ENCODE data around the gene TCAF1.

TCAF1 gene

DNA sequence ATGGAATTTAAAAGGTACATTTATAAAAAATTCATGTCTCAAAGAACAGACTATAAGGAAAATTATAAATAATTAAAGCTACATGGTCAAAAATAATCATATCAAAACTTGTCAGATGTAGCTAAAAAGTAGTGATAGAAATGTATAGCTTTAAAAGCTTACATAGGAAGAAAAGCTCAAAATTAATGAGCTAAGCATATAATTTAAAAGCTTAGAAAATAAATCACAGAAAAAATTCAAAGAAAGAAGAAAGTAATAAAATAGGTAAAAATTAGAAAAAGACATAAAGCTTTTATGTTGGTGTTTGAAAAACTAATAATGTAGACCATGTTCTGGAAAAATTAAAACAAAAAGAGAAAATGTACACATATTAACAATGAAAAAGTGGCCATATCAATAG lies 5.3 kb downstream of the TCAF1 start:
- no peak for DNase-seq (ENCODE audit: low read depth, low spot score)
- TF ChIP-seq POLR2AphosphoS5 (IDR thresholded peaks at IDR 0.05; ENCODE audit: borderline replicate concordance, low read depth, low read length) (no peak), EZH2 (IDR thresholded peaks at IDR 0.05) (no peak), FOXP2 (optimal IDR thresholded peaks at IDR 0.05; ENCODE audit: control extremely low read depth, extremely low read length, insufficient read depth) (no peak)
- H3K9ac ChIP-seq (ENCODE audit: insufficient read length): no peak overlapping the region
- no peak overlapping the region for H3K27ac ChIP-seq
- peaks cover 4% of the 10 kb centered on the region; the same call in 1 of the 2 replicates for H3K9me3 ChIP-seq (ENCODE audit: low read depth, low read length)
- H3K4me3 ChIP-seq: no peak overlapping the region
- H3K36me3 ChIP-seq (ENCODE audit: insufficient read depth, low read length): peaks cover 24% of the 10 kb centered on the region

DNA sequence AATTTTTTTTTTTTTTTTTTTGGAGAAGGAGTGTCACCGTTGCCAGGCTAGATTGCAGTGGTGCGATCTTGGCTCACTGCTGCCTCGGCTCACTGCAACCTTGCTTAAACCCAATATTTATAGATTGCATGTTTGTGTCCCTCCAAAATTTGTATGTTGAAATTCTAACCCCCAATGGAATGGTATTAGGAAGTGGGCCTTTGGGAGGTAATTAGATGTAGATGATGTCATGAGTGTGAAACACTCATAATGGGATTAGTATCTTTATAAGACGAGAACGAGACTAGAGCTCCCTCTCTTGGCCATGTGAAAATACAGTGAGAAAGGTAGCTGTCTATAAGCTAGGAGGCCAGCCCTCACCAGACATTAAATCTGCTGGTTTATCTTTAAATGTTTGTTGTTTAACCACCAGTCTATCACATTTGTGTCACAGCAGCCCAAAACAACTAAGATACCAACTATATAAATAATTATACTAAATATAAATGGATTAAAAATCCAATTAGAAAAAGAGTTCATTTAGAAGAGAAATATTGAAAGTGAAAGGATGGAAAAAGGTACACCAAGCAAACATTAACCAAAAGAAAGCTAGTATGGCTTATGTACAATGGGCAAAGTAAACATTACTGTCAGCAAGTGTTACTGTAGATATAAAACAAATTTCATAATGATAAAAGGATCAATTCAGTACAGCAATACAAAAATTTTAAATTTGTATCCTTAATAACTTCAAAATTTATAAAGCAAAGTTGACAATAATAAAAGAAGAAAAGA lies 9.3 kb downstream of the TCAF1 start:
- DNase-seq (ENCODE audit: low read depth, low spot score): no peak
- Histone ChIP-seq H3K27ac (no peak overlapping the region), H3K9me3 (ENCODE audit: low read depth, low read length) (peaks cover 12% of the 10 kb centered on the region; the same call in 1 of the 2 replicates), H3K4me3 (no peak overlapping the region), H3K9ac (ENCODE audit: insufficient read length) (no peak overlapping the region), H3K36me3 (ENCODE audit: insufficient read depth, low read length) (peaks cover 35% of the 10 kb centered on the region)
- TF ChIP-seq EZH2 (IDR thresholded peaks at IDR 0.05) (no peak), POLR2AphosphoS5 (IDR thresholded peaks at IDR 0.05; ENCODE audit: borderline replicate concordance, low read depth, low read length) (no peak)

DNA sequence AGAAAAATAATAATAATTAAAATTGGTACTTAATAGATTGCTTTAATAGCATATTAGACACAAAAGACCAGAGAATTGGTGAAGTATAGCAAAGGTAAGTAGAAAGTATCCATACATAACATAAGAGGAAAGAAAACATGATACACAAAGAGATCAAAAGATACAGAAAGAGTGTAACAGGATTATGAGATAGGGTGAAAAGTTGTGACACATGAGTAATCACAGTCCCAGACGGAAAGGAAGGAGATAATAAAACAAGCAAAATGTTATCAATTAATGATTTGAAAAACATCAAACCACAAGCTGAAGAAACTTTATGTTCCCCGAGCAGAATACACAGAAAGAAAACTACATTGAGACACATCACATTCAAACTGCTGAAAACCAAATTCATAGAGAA lies 10.5 kb downstream of the TCAF1 start:
- TF ChIP-seq FOXP2 (optimal IDR thresholded peaks at IDR 0.05; ENCODE audit: control extremely low read depth, extremely low read length, insufficient read depth): no peak
- no peak for TF ChIP-seq EZH2 (IDR thresholded peaks at IDR 0.05)
- TF ChIP-seq POLR2AphosphoS5 (IDR thresholded peaks at IDR 0.05; ENCODE audit: borderline replicate concordance, low read depth, low read length): no peak
- Histone ChIP-seq H3K4me3 (no peak overlapping the region), H3K27ac (no peak overlapping the region), H3K36me3 (ENCODE audit: insufficient read depth, low read length) (peaks cover 35% of the 10 kb centered on the region), H3K9ac (ENCODE audit: insufficient read length) (no peak overlapping the region), H3K9me3 (ENCODE audit: low read depth, low read length) (peaks cover 12% of the 10 kb centered on the region; the same call in 1 of the 2 replicates)
- no peak for DNase-seq (ENCODE audit: low read depth, low spot score)

DNA sequence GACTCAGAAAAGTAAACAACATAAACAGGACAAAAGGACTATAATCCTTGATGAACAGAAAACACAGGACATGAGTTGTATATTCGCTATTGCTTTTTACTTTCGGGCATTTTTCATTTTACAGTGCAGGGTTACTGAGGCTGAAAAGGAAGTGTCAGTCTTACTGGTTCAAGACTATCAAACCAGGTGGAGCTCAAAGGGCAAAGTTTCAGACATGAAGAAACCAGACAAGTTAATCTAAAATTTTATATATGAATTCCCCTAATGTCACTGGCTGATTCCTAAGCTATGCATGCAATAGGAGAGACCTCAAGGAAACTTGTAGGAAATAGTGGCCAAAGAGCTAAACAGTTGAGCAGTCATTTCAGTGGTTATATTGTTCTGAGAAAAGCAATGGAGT lies 11.4 kb downstream of the TCAF1 start:
- Histone ChIP-seq H3K27ac (no peak overlapping the region), H3K4me3 (no peak overlapping the region), H3K9ac (ENCODE audit: insufficient read length) (no peak overlapping the region), H3K36me3 (ENCODE audit: insufficient read depth, low read length) (peaks cover 33% of the 10 kb centered on the region), H3K9me3 (ENCODE audit: low read depth, low read length) (peaks cover 12% of the 10 kb centered on the region; the same call in 1 of the 2 replicates)
- no peak for DNase-seq (ENCODE audit: low read depth, low spot score)
- TF ChIP-seq POLR2AphosphoS5 (IDR thresholded peaks at IDR 0.05; ENCODE audit: borderline replicate concordance, low read depth, low read length) (no peak), EZH2 (IDR thresholded peaks at IDR 0.05) (no peak), FOXP2 (optimal IDR thresholded peaks at IDR 0.05; ENCODE audit: control extremely low read depth, extremely low read length, insufficient read depth) (no peak)

GRCh38 chr7:143889068-143889467 lies 12.9 kb downstream of the TCAF1 start:
- no peak overlapping the region for H3K27ac ChIP-seq
- no peak overlapping the region for H3K9ac ChIP-seq (ENCODE audit: insufficient read length)
- no peak for DNase-seq (ENCODE audit: low read depth, low spot score)
- peaks cover 12% of the 10 kb centered on the region; the same call in 1 of the 2 replicates for H3K9me3 ChIP-seq (ENCODE audit: low read depth, low read length)
- peaks cover 24% of the 10 kb centered on the region for H3K36me3 ChIP-seq (ENCODE audit: insufficient read depth, low read length)
- no peak overlapping the region for H3K4me3 ChIP-seq
- no peak for TF ChIP-seq FOXP2 (optimal IDR thresholded peaks at IDR 0.05; ENCODE audit: control extremely low read depth, extremely low read length, insufficient read depth)
- TF ChIP-seq POLR2AphosphoS5 (IDR thresholded peaks at IDR 0.05; ENCODE audit: borderline replicate concordance, low read depth, low read length): no peak
- no peak for TF ChIP-seq EZH2 (IDR thresholded peaks at IDR 0.05)

DNA sequence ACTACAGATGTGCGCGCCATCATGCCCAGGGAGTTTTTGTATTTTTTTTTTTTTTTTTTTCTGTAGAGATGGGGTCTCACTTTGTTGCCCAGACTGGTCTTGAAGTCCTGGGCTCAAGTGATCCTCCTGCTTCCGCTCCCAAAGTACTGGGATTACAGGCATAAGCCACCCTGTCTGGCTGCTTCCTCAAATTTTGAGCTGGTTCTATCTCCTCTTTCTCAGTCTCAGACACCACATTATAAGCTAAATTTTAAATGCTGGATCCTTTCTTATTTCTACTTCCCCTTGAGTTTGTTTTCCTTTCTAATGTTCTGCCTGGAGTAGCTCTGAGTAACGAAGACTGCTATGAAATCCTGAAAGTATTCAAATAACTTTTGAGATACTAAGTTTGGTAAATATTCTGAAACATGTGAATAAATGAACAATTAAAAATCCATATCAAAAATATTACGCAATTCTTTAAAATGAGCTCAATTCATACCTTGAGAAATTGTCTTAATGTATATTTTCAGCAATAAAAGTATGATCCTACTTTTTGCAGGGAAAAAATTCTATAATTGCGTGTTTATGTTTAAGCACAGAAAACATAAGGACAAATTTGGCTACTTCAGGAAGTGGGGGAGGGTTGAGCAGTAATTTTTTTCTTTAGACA lies 15.0 kb downstream of the TCAF1 start:
- Histone ChIP-seq H3K9ac (ENCODE audit: insufficient read length) (no peak overlapping the region), H3K4me3 (no peak overlapping the region), H3K9me3 (ENCODE audit: low read depth, low read length) (peaks cover 11% of the 10 kb centered on the region; the same call in 1 of the 2 replicates), H3K27ac (no peak overlapping the region), H3K36me3 (ENCODE audit: insufficient read depth, low read length) (peaks cover 20% of the 10 kb centered on the region)
- DNase-seq (ENCODE audit: low read depth, low spot score): no peak
- TF ChIP-seq FOXP2 (optimal IDR thresholded peaks at IDR 0.05; ENCODE audit: control extremely low read depth, extremely low read length, insufficient read depth) (no peak), EZH2 (IDR thresholded peaks at IDR 0.05) (no peak), POLR2AphosphoS5 (IDR thresholded peaks at IDR 0.05; ENCODE audit: borderline replicate concordance, low read depth, low read length) (no peak)

GRCh38 chr7:143885951-143886350 lies 16.0 kb downstream of the TCAF1 start:
- H3K9ac ChIP-seq (ENCODE audit: insufficient read length): no peak overlapping the region
- H3K27ac ChIP-seq: no peak overlapping the region
- H3K36me3 ChIP-seq (ENCODE audit: insufficient read depth, low read length): peaks cover 20% of the 10 kb centered on the region
- H3K9me3 ChIP-seq (ENCODE audit: low read depth, low read length): peaks cover 7% of the 10 kb centered on the region; the same call in 1 of the 2 replicates
- no peak for DNase-seq (ENCODE audit: low read depth, low spot score)
- TF ChIP-seq POLR2AphosphoS5 (IDR thresholded peaks at IDR 0.05; ENCODE audit: borderline replicate concordance, low read depth, low read length) (no peak), EZH2 (IDR thresholded peaks at IDR 0.05) (no peak), FOXP2 (optimal IDR thresholded peaks at IDR 0.05; ENCODE audit: control extremely low read depth, extremely low read length, insufficient read depth) (no peak)
- no peak overlapping the region for H3K4me3 ChIP-seq

DNA sequence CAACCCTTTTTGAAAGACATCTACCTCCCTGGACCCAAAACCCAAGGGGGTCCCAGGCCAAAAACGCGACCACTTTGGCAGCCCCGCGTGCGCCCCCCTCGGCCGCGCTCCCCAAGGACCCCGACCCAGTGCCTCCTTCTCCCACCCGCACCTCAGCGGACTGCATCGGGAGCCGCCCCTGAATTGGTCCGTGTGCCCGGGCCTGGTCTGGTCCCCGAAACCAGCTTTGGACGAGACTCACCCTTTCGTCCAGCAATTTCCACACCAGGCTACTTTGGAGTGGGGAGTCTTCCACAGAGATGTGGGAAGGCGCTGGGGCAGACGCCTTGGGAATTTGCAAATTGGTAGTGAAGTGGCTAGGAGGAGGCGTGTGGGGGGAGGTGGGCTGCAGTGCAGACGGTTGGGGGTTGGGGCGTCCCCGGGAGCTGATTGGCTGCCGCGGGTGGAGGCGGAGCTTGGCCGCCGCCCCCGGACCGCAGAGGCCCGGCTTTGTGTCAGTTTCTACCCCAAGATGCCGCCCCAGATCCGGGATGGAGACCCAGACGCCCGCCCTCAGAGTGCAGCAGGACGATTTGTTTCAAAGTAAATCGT lies 16.9 kb downstream of the TCAF1 start:
- no peak overlapping the region for H3K27ac ChIP-seq
- DNase-seq (ENCODE audit: low read depth, low spot score): no peak
- H3K9ac ChIP-seq (ENCODE audit: insufficient read length): peak overlapping the region; percentile 52

More for the DNA sequence above, 16.9 kb downstream of the TCAF1 start:
- no peaks in the 10 kb centered on the region for H3K9me3 ChIP-seq (ENCODE audit: low read depth, low read length)
- peak overlapping the region; percentile 77 for H3K4me3 ChIP-seq
- TF ChIP-seq FOXP2 (optimal IDR thresholded peaks at IDR 0.05; ENCODE audit: control extremely low read depth, extremely low read length, insufficient read depth) (no peak), POLR2AphosphoS5 (IDR thresholded peaks at IDR 0.05; ENCODE audit: borderline replicate concordance, low read depth, low read length) (peak; percentile 72)
- peaks cover 12% of the 10 kb centered on the region; the same call in 1 of the 2 replicates for H3K36me3 ChIP-seq (ENCODE audit: insufficient read depth, low read length)
